ENCODE measurements around the gene TPST1.

DNA sequence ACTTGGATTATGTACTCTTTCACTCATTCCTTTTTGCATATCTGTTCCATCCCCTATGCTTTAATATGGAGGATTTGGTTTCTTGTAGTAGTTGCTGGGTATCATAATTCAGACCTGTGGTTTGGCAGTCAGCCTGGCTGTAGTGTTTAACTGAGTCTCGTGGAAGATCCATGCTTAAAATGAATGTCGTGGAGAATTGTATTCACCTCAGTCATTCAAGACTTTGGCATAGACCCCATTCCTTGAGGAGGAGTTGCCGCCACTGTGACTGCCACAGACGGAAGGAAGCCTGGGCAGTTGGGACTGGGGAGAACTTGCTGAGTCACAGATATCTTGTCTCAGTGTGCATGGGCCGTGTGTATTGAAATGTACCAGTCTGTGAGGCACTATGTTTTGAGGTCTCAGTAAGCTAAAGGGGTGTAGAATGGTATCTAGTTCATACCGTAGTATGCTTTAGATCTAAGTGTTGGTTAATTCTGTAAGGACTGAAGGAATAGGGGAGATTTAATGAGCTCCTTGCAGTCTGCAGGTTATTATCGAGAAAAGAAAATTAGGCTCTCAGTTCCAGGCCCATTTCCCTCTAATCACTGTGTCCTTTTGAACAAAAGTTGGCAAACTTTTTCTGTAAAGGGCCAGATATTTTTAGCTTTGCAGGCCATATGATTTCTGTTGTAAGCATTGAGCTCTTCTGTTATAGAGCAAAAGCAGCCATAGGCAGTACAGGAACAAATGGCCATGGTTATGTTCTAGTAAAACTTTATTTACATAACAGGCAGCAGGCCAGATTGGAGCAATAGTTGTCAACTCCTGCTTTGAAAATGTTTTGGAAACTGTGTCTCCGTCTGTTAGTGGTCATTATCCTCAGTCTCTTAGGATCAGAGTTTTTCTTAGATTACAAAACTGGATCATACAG is 76.8 kb downstream of the TPST1 start:
- TF ChIP-seq POLR2A (IDR thresholded peaks at IDR 0.05), result no peak
- TF ChIP-seq, protein P1, sequence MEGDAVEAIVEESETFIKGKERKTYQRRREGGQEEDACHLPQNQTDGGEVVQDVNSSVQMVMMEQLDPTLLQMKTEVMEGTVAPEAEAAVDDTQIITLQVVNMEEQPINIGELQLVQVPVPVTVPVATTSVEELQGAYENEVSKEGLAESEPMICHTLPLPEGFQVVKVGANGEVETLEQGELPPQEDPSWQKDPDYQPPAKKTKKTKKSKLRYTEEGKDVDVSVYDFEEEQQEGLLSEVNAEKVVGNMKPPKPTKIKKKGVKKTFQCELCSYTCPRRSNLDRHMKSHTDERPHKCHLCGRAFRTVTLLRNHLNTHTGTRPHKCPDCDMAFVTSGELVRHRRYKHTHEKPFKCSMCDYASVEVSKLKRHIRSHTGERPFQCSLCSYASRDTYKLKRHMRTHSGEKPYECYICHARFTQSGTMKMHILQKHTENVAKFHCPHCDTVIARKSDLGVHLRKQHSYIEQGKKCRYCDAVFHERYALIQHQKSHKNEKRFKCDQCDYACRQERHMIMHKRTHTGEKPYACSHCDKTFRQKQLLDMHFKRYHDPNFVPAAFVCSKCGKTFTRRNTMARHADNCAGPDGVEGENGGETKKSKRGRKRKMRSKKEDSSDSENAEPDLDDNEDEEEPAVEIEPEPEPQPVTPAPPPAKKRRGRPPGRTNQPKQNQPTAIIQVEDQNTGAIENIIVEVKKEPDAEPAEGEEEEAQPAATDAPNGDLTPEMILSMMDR (IDR thresholded peaks at IDR 0.05 in 4 of 5, conservative IDR thresholded peaks at IDR 0.05 in 1 of 5), result no peak
